Mesenchymal stem cell (in vitro differentiated cells and primary cell): ENCODE results near the gene TMEM175.

Experiments used
- DNase-seq: peaks from one replicate; pipeline ENCODE4 v3.0.0-alpha.2; 2013
- H2AFZ ChIP-seq: one replicate; pipeline ENCODE4 v1.6.1; 2013; ENCODE audit warnings: low read depth, mild to moderate bottlenecking, control low read depth, inconsistent platforms, low read length, moderate library complexity
- H2AK5ac ChIP-seq: 2 replicates; pipeline ENCODE4 v1.6.1; 2013; ENCODE audit warnings: low read length, moderate library complexity, mild to moderate bottlenecking, inconsistent platforms; ENCODE audit not compliant: severe bottlenecking
- H2BK120ac ChIP-seq: one replicate; pipeline ENCODE4 v1.6.1; 2013; ENCODE audit warnings: low read depth, mild to moderate bottlenecking, inconsistent platforms, low read length, moderate library complexity
- H2BK12ac ChIP-seq, 2 experiments: one replicate each; pipeline ENCODE4 v1.6.1; 2013; ENCODE audit warnings: inconsistent platforms in 2 of 2, low read length in 2 of 2, mild to moderate bottlenecking in 2 of 2, moderate library complexity in 2 of 2, control low read depth in 1 of 2
- H2BK15ac ChIP-seq: one replicate; pipeline ENCODE4 v1.6.1; 2013; ENCODE audit warnings: mild to moderate bottlenecking, low read depth, inconsistent platforms; ENCODE audit not compliant: poor library complexity, severe bottlenecking
- H2BK5ac ChIP-seq: 2 replicates; pipeline ENCODE4 v1.6.1; 2013; ENCODE audit warnings: low read depth, mild to moderate bottlenecking, low read length, control low read depth, inconsistent platforms; ENCODE audit not compliant: poor library complexity, severe bottlenecking
- H3K14ac ChIP-seq, 2 experiments: one replicate each; pipeline ENCODE4 v1.6.1; 2013; ENCODE audit warnings: inconsistent platforms in 2 of 2, low read length in 2 of 2, control low read depth in 1 of 2, mild to moderate bottlenecking in 1 of 2, moderate library complexity in 1 of 2
- H3K18ac ChIP-seq, 2 experiments: one replicate each; pipeline ENCODE4 v1.6.1; 2013; ENCODE audit warnings: inconsistent platforms in 2 of 2, low read length in 2 of 2, control low read depth in 1 of 2, low read depth in 1 of 2, mild to moderate bottlenecking in 1 of 2
- H3K23ac ChIP-seq, 2 experiments: one replicate each; pipeline ENCODE4 v1.6.1; 2013; ENCODE audit warnings: inconsistent platforms in 2 of 2, low read length in 2 of 2, mild to moderate bottlenecking in 2 of 2, moderate library complexity in 2 of 2, control low read depth in 1 of 2
- H3K27ac ChIP-seq: 2 replicates; pipeline ENCODE4 v1.5.1; 2013; ENCODE audit warnings: mild to moderate bottlenecking, moderate library complexity, low read length, control low read depth, inconsistent platforms; ENCODE audit not compliant: poor library complexity, severe bottlenecking
- H3K27me3 ChIP-seq, 2 experiments: 2 replicates each; pipeline versions ENCODE4 v1.6.1 to v1.7.0; 2013; ENCODE audit warnings: low read length in 2 of 2, mild to moderate bottlenecking in 2 of 2, moderate library complexity in 2 of 2, control low read depth in 1 of 2, inconsistent platforms in 1 of 2; ENCODE audit not compliant: control insufficient read depth in 1 of 2, insufficient read depth in 1 of 2
- H3K36me3 ChIP-seq, 2 experiments: 2 replicates each; pipeline versions ENCODE4 v1.6.1 to v1.7.0; 2013; ENCODE audit warnings: low read length in 2 of 2, control low read depth in 1 of 2, inconsistent platforms in 1 of 2, low read depth in 1 of 2, mild to moderate bottlenecking in 1 of 2; ENCODE audit not compliant: insufficient read depth in 2 of 2, control insufficient read depth in 1 of 2
- H3K4ac ChIP-seq, 2 experiments: one replicate each; pipeline ENCODE4 v1.6.1; 2013; ENCODE audit warnings: inconsistent platforms in 2 of 2, low read length in 2 of 2, mild to moderate bottlenecking in 2 of 2, moderate library complexity in 2 of 2, control low read depth in 1 of 2, low read depth in 1 of 2
- H3K4me1 ChIP-seq: 2 replicates; pipeline ENCODE4 v1.6.1; 2013; ENCODE audit warnings: low read depth, low read length, control low read depth; ENCODE audit not compliant: control insufficient read depth, insufficient read depth
- H3K4me2 ChIP-seq: 2 replicates; pipeline ENCODE4 v1.6.1; 2013; ENCODE audit warnings: low read length, mild to moderate bottlenecking, inconsistent platforms; ENCODE audit not compliant: poor library complexity, severe bottlenecking
- H3K4me3 ChIP-seq, 2 experiments: 2 replicates each; pipeline versions ENCODE4 v1.5.1 to v1.7.0; 2013; ENCODE audit warnings: low read length in 2 of 2, mild to moderate bottlenecking in 2 of 2, control low read depth in 1 of 2, low read depth in 1 of 2; ENCODE audit not compliant: insufficient read depth in 1 of 2
- H3K79me1 ChIP-seq: replicated peaks from 2 replicates; pipeline ENCODE4 v1.6.1; 2013; ENCODE audit warnings: mild to moderate bottlenecking, control low read depth, low read length, inconsistent platforms; ENCODE audit not compliant: poor library complexity, severe bottlenecking
- H3K9ac ChIP-seq: 2 replicates; pipeline ENCODE4 v1.7.0; 2013; ENCODE audit warnings: mild to moderate bottlenecking, low read length, moderate library complexity
- H3K9me3 ChIP-seq: 2 replicates; pipeline ENCODE4 v1.7.0; 2013; ENCODE audit warnings: mild to moderate bottlenecking, low read length; ENCODE audit not compliant: control insufficient read depth
- H4K8ac ChIP-seq: one replicate; pipeline ENCODE4 v1.6.1; 2013; ENCODE audit warnings: inconsistent platforms, mild to moderate bottlenecking, low read length, moderate library complexity
- H4K91ac ChIP-seq: one replicate; pipeline ENCODE4 v1.6.1; 2013; ENCODE audit warnings: mild to moderate bottlenecking, low read length, inconsistent platforms
- WGBS: methylation state at CpG from one replicate; pipeline ENCODE4 v1.1.7; 2013; ENCODE audit warnings: mixed read lengths; 5-methylcytosine and 5-hydroxymethylcytosine counted together

The TMEM175 gene

GRCh38 chr4:921830-922331 is 10.4 kb upstream of the TMEM175 start:
- Histone ChIP-seq H3K27ac (no peak overlapping the region), H3K27me3 (no peaks in the 10 kb centered on the region), H3K14ac (no peak overlapping the region), H2AK5ac (no peak overlapping the region), H2AFZ (no peak overlapping the region), H3K23ac (no peak overlapping the region), H3K4me2 (no peak overlapping the region), H4K8ac (no peak overlapping the region), H2BK15ac (no peak overlapping the region), H3K79me1 (peaks cover 15% of the 10 kb centered on the region), H3K4me3 (no peak overlapping the region), H3K36me3 (peaks cover 4 to 5% of the 10 kb centered on the region in 2 experiments), H3K4ac (no peak overlapping the region), H3K9ac (no peak overlapping the region), H2BK120ac (no peak overlapping the region), H3K4me1 (peaks cover 23% of the 10 kb centered on the region), H2BK12ac (no peak overlapping the region), H3K18ac (no peak overlapping the region), H2BK5ac (no peak overlapping the region), H4K91ac (peak overlapping the region; percentile 37), H3K9me3 (no peaks in the 10 kb centered on the region)
- DNase-seq: no peak
- WGBS: 97% methylated on average over 17 of the region's 17 CpGs

GRCh38 chr4:924107-925096 is 7.9 kb upstream of the TMEM175 start:
- no peak overlapping the region for H3K4ac ChIP-seq
- H3K4me3 ChIP-seq: no peak overlapping the region
- no peak overlapping the region for H2BK15ac ChIP-seq
- peaks cover 33% of the 10 kb centered on the region for H3K4me1 ChIP-seq
- H3K23ac ChIP-seq: no peak overlapping the region
- H3K79me1 ChIP-seq: peaks cover 12% of the 10 kb centered on the region
- H3K18ac ChIP-seq: no peak overlapping the region
- H2BK5ac ChIP-seq: no peak overlapping the region
- H2AK5ac ChIP-seq: no peak overlapping the region
- no peak overlapping the region for H4K91ac ChIP-seq
- H3K27ac ChIP-seq: no peak overlapping the region
- H4K8ac ChIP-seq: no peak overlapping the region
- H3K36me3 ChIP-seq: peaks cover 4 to 14% of the 10 kb centered on the region in 2 experiments
- no peaks in the 10 kb centered on the region for H3K9me3 ChIP-seq
- peak overlapping the region; percentile 52 for H3K9ac ChIP-seq
- H2AFZ ChIP-seq: no peak overlapping the region
- DNase-seq: peak; percentile 76
- no peak overlapping the region for H2BK12ac ChIP-seq
- H3K14ac ChIP-seq: no peak overlapping the region
- no peak overlapping the region for H3K4me2 ChIP-seq
- WGBS: 90% methylated on average over 15 of the region's 18 CpGs
- no peak overlapping the region for H2BK120ac ChIP-seq
- H3K27me3 ChIP-seq: no peaks in the 10 kb centered on the region

GRCh38 chr4:925171-925570 is 7.1 kb upstream of the TMEM175 start:
- no peak overlapping the region for H3K18ac ChIP-seq

GRCh38 chr4:925771-926500 is 6.3 kb upstream of the TMEM175 start:
- no peak for DNase-seq
- Histone ChIP-seq H3K4ac (no peak overlapping the region), H3K23ac (peak overlapping the region in 1 of 2 experiments; percentile 37), H3K79me1 (peaks cover 10% of the 10 kb centered on the region), H2AK5ac (no peak overlapping the region), H2BK5ac (no peak overlapping the region), H2BK12ac (no peak overlapping the region), H4K91ac (no peak overlapping the region), H3K36me3 (peaks cover 4 to 14% of the 10 kb centered on the region in 2 experiments), H4K8ac (peak overlapping the region; percentile 4), H3K27ac (no peak overlapping the region), H3K27me3 (no peaks in the 10 kb centered on the region), H3K4me3 (no peak overlapping the region), H3K4me2 (no peak overlapping the region), H3K18ac (no peak overlapping the region), H3K4me1 (peaks cover 39% of the 10 kb centered on the region), H3K14ac (no peak overlapping the region), H2BK15ac (no peak overlapping the region), H3K9me3 (no peaks in the 10 kb centered on the region), H2AFZ (no peak overlapping the region), H2BK120ac (no peak overlapping the region), H3K9ac (no peak overlapping the region)
- WGBS: 78% methylated on average over 26 of the region's 26 CpGs

More at GRCh38 chr4:925171-925570, 7.1 kb upstream of the TMEM175 start:
- Histone ChIP-seq H2AK5ac (no peak overlapping the region), H3K79me1 (peaks cover 11% of the 10 kb centered on the region), H3K4ac (no peak overlapping the region), H2BK15ac (no peak overlapping the region), H3K36me3 (peaks cover 4 to 14% of the 10 kb centered on the region in 2 experiments), H3K9me3 (no peaks in the 10 kb centered on the region), H2BK12ac (no peak overlapping the region), H3K4me3 (no peak overlapping the region), H3K23ac (peak overlapping the region in 1 of 2 experiments; percentile 34), H2BK5ac (no peak overlapping the region), H3K27me3 (no peaks in the 10 kb centered on the region), H3K14ac (no peak overlapping the region), H2BK120ac (no peak overlapping the region), H4K91ac (no peak overlapping the region), H3K4me1 (peaks cover 33% of the 10 kb centered on the region), H4K8ac (no peak overlapping the region), H3K9ac (peak overlapping the region; percentile 52), H2AFZ (no peak overlapping the region), H3K27ac (no peak overlapping the region), H3K4me2 (no peak overlapping the region)
- no peak for DNase-seq
- WGBS: 93% methylated on average over 9 of the region's 9 CpGs
